ENCODE measurements around the gene GFPT2. TPM values are rescaled to one million over a fixed set of nuclear protein-coding genes. Genes with fewer than 3 reads are reported as not detected.

The GFPT2 gene
- total and polyA plus RNA-seq, 11 donors: 3.7 to 33.9 (median 8.5) TPM

- DNase-seq (peak in 1 of 5 donors; percentile 53), ATAC-seq (no peak)
- intact Hi-C loops (cut with DNase I): no loop called here
- H3K27me3 ChIP-seq: peaks cover 0 to 17% (median 5%) of the 10 kb centered on the region in 9 donors
- no peak overlapping the region for H3K4me3 ChIP-seq
- no peaks in the 10 kb centered on the region for H3K9me3 ChIP-seq
- 67 to 77% (median 69%) methylated on average over 7 to 10 of the region's 10 CpGs for WGBS, 4 donors
- TF ChIP-seq POLR2A (IDR thresholded peaks at IDR 0.05): no peak
- TF ChIP-seq CTCF (IDR thresholded peaks at IDR 0.05): no peak
- no peak overlapping the region for H3K27ac ChIP-seq
- no peaks in the 10 kb centered on the region for H3K36me3 ChIP-seq
- H3K4me1 ChIP-seq: peaks cover 0 to 22% (median 8%) of the 10 kb centered on the region in 12 donors
These were observed 5.4 kb downstream of the GFPT2 start for GRCh38 chr5:180347702-180348101.

GRCh38 chr5:180346358-180346757 lies 6.8 kb downstream of the GFPT2 start:
- intact Hi-C loops (cut with DNase I): no loop called here

GRCh38 chr5:180345781-180346180 lies 7.4 kb downstream of the GFPT2 start:
- Histone ChIP-seq H3K27ac (no peak overlapping the region), H3K4me1 (peaks cover 0 to 12% (median 2%) of the 10 kb centered on the region in 12 donors), H3K4me3 (no peak overlapping the region), H3K27me3 (no peaks in the 10 kb centered on the region), H3K36me3 (no peaks in the 10 kb centered on the region), H3K9me3 (no peaks in the 10 kb centered on the region)
- 90 to 98% (median 94%) methylated on average over 6 to 8 of the region's 8 CpGs for WGBS, 4 donors
- no peak for ATAC-seq
- peak in 3 of 5 donors; percentile 8 to 33 (median 20) for DNase-seq
- intact Hi-C loops (cut with DNase I): no loop called here
- TF ChIP-seq CTCF (IDR thresholded peaks at IDR 0.05) (no peak), POLR2A (IDR thresholded peaks at IDR 0.05) (no peak)

More at GRCh38 chr5:180346358-180346757, 6.8 kb downstream of the GFPT2 start:
- ATAC-seq: no peak
- peaks cover 0 to 14% (median 2%) of the 10 kb centered on the region in 12 donors for H3K4me1 ChIP-seq
- H3K36me3 ChIP-seq: no peaks in the 10 kb centered on the region
- peak in 2 of 5 donors; percentile 13 to 41 for DNase-seq
- TF ChIP-seq POLR2A (IDR thresholded peaks at IDR 0.05): no peak
- TF ChIP-seq CTCF (IDR thresholded peaks at IDR 0.05): no peak
- WGBS, 4 donors: 96 to 98% (median 96%) methylated on average over 14 of the region's 14 CpGs
- H3K27ac ChIP-seq: no peak overlapping the region
- H3K27me3 ChIP-seq: peaks cover 0 to 4% (median 0%) of the 10 kb centered on the region in 9 donors
- no peak overlapping the region for H3K4me3 ChIP-seq
- no peaks in the 10 kb centered on the region for H3K9me3 ChIP-seq

GRCh38 chr5:180345186-180345585 lies 8.0 kb downstream of the GFPT2 start:
- Histone ChIP-seq H3K27me3 (no peaks in the 10 kb centered on the region), H3K9me3 (no peaks in the 10 kb centered on the region), H3K4me3 (no peak overlapping the region), H3K4me1 (peaks cover 0 to 12% (median 2%) of the 10 kb centered on the region in 12 donors), H3K27ac (no peak overlapping the region), H3K36me3 (no peaks in the 10 kb centered on the region)
- WGBS, 4 donors: 87 to 92% (median 89%) methylated on average over 8 of the region's 8 CpGs
- ATAC-seq (no peak), DNase-seq (peak in 1 of 5 donors; percentile 10)
- no peak for TF ChIP-seq POLR2A (IDR thresholded peaks at IDR 0.05)
- no peak for TF ChIP-seq CTCF (IDR thresholded peaks at IDR 0.05)
- intact Hi-C loops (cut with DNase I): no loop called here
